Measurements from ENCODE around the gene SDSL. TPM values are rescaled to one million over a fixed set of nuclear protein-coding genes. Genes with fewer than 3 reads are reported as not detected.

SDSL gene
- total RNA-seq, 4 donors from 2014 or later, result 2.7 to 5.6 (median 3.2) TPM

DNA sequence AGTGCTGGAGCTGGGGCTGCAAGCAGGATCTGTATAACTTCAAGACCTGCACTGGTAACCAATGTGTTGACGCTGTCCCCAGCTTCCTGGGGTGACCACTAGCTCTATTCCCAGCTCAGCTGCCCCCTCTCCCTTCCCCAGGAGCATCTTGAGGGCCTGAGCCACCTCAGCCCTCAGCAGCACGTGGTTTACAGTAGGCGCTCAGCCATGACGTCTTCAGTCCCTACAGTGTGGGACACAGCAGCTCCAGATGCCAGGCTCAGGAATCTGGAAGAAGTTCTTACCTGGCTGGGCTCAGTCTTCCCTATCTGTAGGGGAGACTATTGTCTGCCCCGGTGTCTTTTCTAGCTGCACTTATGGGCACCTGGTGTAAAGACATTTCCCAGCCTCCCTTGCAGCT, 27.1 kb upstream of the SDSL start:
- Histone ChIP-seq H3K4me3 (no peak overlapping the region), H3K4me1 (no peaks in the 10 kb centered on the region), H3K36me3 (peaks cover 5 to 13% (median 11%) of the 10 kb centered on the region in 4 donors), H3K9me3 (no peaks in the 10 kb centered on the region), H3K27me3 (peaks cover 0 to 29% (median 0%) of the 10 kb centered on the region in 4 donors), H3K27ac (replicated peaks in 1 of 4) (no peak overlapping the region)
- no peak for DNase-seq (ENCODE audit: extremely low spot score)
- WGBS, result 77% methylated on average over 4 of the region's 5 CpGs
- intact Hi-C loops (cut with DNase I), result no loop called here
- no peak for TF ChIP-seq EP300 (IDR thresholded peaks at IDR 0.05)
- no peak for TF ChIP-seq POLR2AphosphoS5 (IDR thresholded peaks at IDR 0.05)
- TF ChIP-seq, protein P1, sequence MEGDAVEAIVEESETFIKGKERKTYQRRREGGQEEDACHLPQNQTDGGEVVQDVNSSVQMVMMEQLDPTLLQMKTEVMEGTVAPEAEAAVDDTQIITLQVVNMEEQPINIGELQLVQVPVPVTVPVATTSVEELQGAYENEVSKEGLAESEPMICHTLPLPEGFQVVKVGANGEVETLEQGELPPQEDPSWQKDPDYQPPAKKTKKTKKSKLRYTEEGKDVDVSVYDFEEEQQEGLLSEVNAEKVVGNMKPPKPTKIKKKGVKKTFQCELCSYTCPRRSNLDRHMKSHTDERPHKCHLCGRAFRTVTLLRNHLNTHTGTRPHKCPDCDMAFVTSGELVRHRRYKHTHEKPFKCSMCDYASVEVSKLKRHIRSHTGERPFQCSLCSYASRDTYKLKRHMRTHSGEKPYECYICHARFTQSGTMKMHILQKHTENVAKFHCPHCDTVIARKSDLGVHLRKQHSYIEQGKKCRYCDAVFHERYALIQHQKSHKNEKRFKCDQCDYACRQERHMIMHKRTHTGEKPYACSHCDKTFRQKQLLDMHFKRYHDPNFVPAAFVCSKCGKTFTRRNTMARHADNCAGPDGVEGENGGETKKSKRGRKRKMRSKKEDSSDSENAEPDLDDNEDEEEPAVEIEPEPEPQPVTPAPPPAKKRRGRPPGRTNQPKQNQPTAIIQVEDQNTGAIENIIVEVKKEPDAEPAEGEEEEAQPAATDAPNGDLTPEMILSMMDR (IDR thresholded peaks at IDR 0.05), result no peak
- TF ChIP-seq POLR2A (IDR thresholded peaks at IDR 0.05; ENCODE audit: low read depth), result no peak

- DNase-seq (ENCODE audit: extremely low spot score), result no peak
- Histone ChIP-seq H3K9me3 (no peaks in the 10 kb centered on the region), H3K4me1 (no peaks in the 10 kb centered on the region), H3K27me3 (peaks cover 0 to 32% (median 0%) of the 10 kb centered on the region in 4 donors), H3K4me3 (no peak overlapping the region), H3K36me3 (peaks cover 0 to 2% (median under 1%) of the 10 kb centered on the region in 4 donors), H3K27ac (replicated peaks in 1 of 4) (no peak overlapping the region)
- TF ChIP-seq, protein P1 (IDR thresholded peaks at IDR 0.05), result no peak
- TF ChIP-seq POLR2AphosphoS5 (IDR thresholded peaks at IDR 0.05) (no peak), POLR2A (IDR thresholded peaks at IDR 0.05; ENCODE audit: low read depth) (no peak)
- intact Hi-C loops (cut with DNase I), result no loop called here
Measured at GRCh38 chr12:113396200-113396599, 26.0 kb upstream of the SDSL start.

- Histone ChIP-seq H3K27ac (replicated peaks in 1 of 4) (no peak overlapping the region), H3K9me3 (no peaks in the 10 kb centered on the region), H3K36me3 (no peaks in the 10 kb centered on the region), H3K4me1 (no peaks in the 10 kb centered on the region), H3K4me3 (no peak overlapping the region), H3K27me3 (peaks cover 0 to 39% (median 0%) of the 10 kb centered on the region in 4 donors)
- no peak for TF ChIP-seq EP300 (IDR thresholded peaks at IDR 0.05)
- TF ChIP-seq, protein P1 (IDR thresholded peaks at IDR 0.05), result no peak
- 66% methylated on average over 9 of the region's 16 CpGs for WGBS
- no peak for DNase-seq (ENCODE audit: extremely low spot score)
- intact Hi-C loops (cut with DNase I), result no loop called here
Measured at GRCh38 chr12:113396828-113397496, 25.2 kb upstream of the SDSL start.

GRCh38 chr12:113397497-113398197, 24.5 kb upstream of the SDSL start:
- Histone ChIP-seq H3K4me1 (no peaks in the 10 kb centered on the region), H3K27ac (replicated peaks in 1 of 4) (no peak overlapping the region), H3K4me3 (no peak overlapping the region), H3K36me3 (no peaks in the 10 kb centered on the region), H3K9me3 (no peaks in the 10 kb centered on the region), H3K27me3 (peaks cover 0 to 46% (median 0%) of the 10 kb centered on the region in 4 donors)
- DNase-seq (ENCODE audit: extremely low spot score), result no peak
- TF ChIP-seq, protein P1 (IDR thresholded peaks at IDR 0.05), result no peak
- TF ChIP-seq EP300 (IDR thresholded peaks at IDR 0.05) (no peak), POLR2A (IDR thresholded peaks at IDR 0.05; ENCODE audit: low read depth) (no peak), POLR2AphosphoS5 (IDR thresholded peaks at IDR 0.05) (no peak)
- intact Hi-C loops (cut with DNase I), result no loop called here
- WGBS, result 69% methylated on average over 10 of the region's 10 CpGs
